ENCODE data around the gene CLCA1.

The CLCA1 gene

GRCh38 chr1:86468501-86468977, at the start of gene CLCA1:
Gene CLCA1, plus strand, starts transcription at chr1:86468927. Its CDS starts 45 bp downstream, at chr1:86468972.
- no peak for DNase-seq

GRCh38 chr1:86419277-86419903, 49.3 kb upstream of the CLCA1 start:
- no peak for DNase-seq

GRCh38 chr1:86421601-86422280, 47.0 kb upstream of the CLCA1 start:
- DNase-seq = no peak

- DNase-seq = no peak
Measured at GRCh38 chr1:86423473-86423872, 45.3 kb upstream of the CLCA1 start.

- DNase-seq = no peak
Measured at GRCh38 chr1:86423873-86424272, 44.9 kb upstream of the CLCA1 start, which contains the start of gene CLCA2. Gene CLCA2, plus strand, starts transcription at chr1:86424171. Its CDS starts 77 bp downstream, at chr1:86424248.

- no peak for DNase-seq
Measured at GRCh38 chr1:86429122-86429725, 39.5 kb upstream of the CLCA1 start.

- DNase-seq = no peak
Measured at GRCh38 chr1:86429835-86430234, 38.9 kb upstream of the CLCA1 start.

GRCh38 chr1:86430376-86430775, 38.4 kb upstream of the CLCA1 start:
- DNase-seq = no peak

- DNase-seq = no peak
Measured at GRCh38 chr1:86434059-86434458, 34.7 kb upstream of the CLCA1 start.

- no peak for DNase-seq
Measured at GRCh38 chr1:86435327-86435726, 33.4 kb upstream of the CLCA1 start.

- DNase-seq = no peak
Measured at GRCh38 chr1:86436041-86436440, 32.7 kb upstream of the CLCA1 start.

- no peak for DNase-seq
Measured at GRCh38 chr1:86441581-86441980, 27.1 kb upstream of the CLCA1 start.

- DNase-seq = no peak
Measured at GRCh38 chr1:86441997-86442396, 26.7 kb upstream of the CLCA1 start.

GRCh38 chr1:86445919-86446318, 22.8 kb upstream of the CLCA1 start:
- no peak for DNase-seq

GRCh38 chr1:86447198-86447790, 21.4 kb upstream of the CLCA1 start:
- no peak for DNase-seq

GRCh38 chr1:86448670-86449069, 20.1 kb upstream of the CLCA1 start:
- no peak for DNase-seq

GRCh38 chr1:86449103-86449502, 19.6 kb upstream of the CLCA1 start:
- no peak for DNase-seq

- DNase-seq = no peak
Measured at GRCh38 chr1:86450847-86451246, 17.9 kb upstream of the CLCA1 start.

- no peak for DNase-seq
Measured at GRCh38 chr1:86453664-86454063, 15.1 kb upstream of the CLCA1 start.

- no peak for DNase-seq
Measured at GRCh38 chr1:86455073-86455472, 13.7 kb upstream of the CLCA1 start.

GRCh38 chr1:86460998-86461397, 7.7 kb upstream of the CLCA1 start:
- DNase-seq = no peak

GRCh38 chr1:86461482-86461881, 7.2 kb upstream of the CLCA1 start:
- DNase-seq = no peak

- no peak for DNase-seq
Measured at GRCh38 chr1:86464819-86465218, 3.9 kb upstream of the CLCA1 start.

Data from activated effector memory CD4-positive, alpha-beta T cell treated with Interleukin-2 at 50 U/mL for 16 hours (primary cell).